Calu3 (cell line): ENCODE results near the gene LRRTM4. TPM values are rescaled to one million over a fixed set of nuclear protein-coding genes. Genes with fewer than 3 reads are reported as not detected.

Experiments used
- BruUV-seq: library from RNA; stranded (reverse); fragments of 400-500 nt; replicated peaks from 2 replicates; lab custom pipeline; 2021; lab: Mats Ljungman, UMichigan
- CTCF ChIA-PET: fragments of 300-600 bp; sonication (Branson Sonifier 250); formaldehyde crosslinking; loops from one replicate; lab custom pipeline; 2022; ENCODE audit warnings: antibody characterized with exemption; lab: Charles Lee
- DNase-seq: peaks from one replicate; pipeline ENCODE4 v3.0.0; 2022
- H3K27ac Mint-ChIP-seq: one replicate; pipeline ENCODE4 v1.8.0; 2022; ENCODE audit warnings: mixed read lengths; ENCODE audit not compliant: unreplicated experiment
- H3K27me3 Mint-ChIP-seq: one replicate; pipeline ENCODE4 v1.8.0; 2022; ENCODE audit warnings: mixed read lengths; ENCODE audit not compliant: unreplicated experiment
- H3K36me3 Mint-ChIP-seq: one replicate; pipeline ENCODE4 v1.8.0; 2022; ENCODE audit warnings: mild to moderate bottlenecking, moderate library complexity, mixed read lengths; ENCODE audit not compliant: insufficient read depth, unreplicated experiment
- H3K4me1 Mint-ChIP-seq: one replicate; pipeline ENCODE4 v1.8.0; 2022; ENCODE audit warnings: mild to moderate bottlenecking, low read depth, mixed read lengths; ENCODE audit not compliant: unreplicated experiment
- H3K4me3 Mint-ChIP-seq: one replicate; pipeline ENCODE4 v1.8.0; 2022; ENCODE audit warnings: mild to moderate bottlenecking, low read depth, moderate library complexity, mixed read lengths; ENCODE audit not compliant: unreplicated experiment
- H3K9me3 Mint-ChIP-seq: one replicate; pipeline ENCODE4 v1.8.0; 2022; ENCODE audit warnings: low read depth, mixed read lengths; ENCODE audit not compliant: unreplicated experiment
- intact Hi-C: fragments of 100-400 bp; cut with micrococcal nuclease; formaldehyde crosslinking; loops from one replicate; pipeline ENCODE4 v1.10.0; 2022; ENCODE audit not compliant: unreplicated experiment
- total RNA-seq: library from RNA; stranded (reverse); gene quantifications from 2 replicates; pipeline ENCODE4 v1.2.3, GENCODE V29; 2022
- TF ChIP-seq, protein P1 (sequence below): fragments of 200-600 bp; IDR thresholded peaks from one replicate; pipeline ENCODE4 v1.8.0; 2022; ENCODE audit warnings: antibody characterized with exemption; ENCODE audit not compliant: unreplicated experiment

The LRRTM4 gene
- total RNA-seq, 1 experiment from 2014 or later: not detected

DNA sequence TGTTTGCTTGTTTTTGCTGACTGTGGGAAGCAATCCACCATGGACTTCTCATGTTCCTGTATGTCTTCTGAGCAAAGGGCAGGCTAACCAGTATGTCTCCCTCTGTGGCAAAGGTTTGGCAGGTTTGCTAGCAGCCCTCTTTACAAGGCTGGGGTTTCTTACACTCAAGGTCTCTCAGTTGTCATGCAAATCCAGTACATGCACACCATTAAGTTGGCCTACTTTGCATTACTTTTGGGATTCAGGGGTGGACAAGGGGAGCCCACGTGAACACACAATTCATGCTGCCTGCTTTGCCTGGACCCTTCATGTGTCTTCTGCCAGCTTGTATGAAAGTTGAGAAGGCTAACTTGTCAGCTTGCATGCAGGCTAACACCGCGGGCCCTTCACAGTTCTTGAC, 134.9 kb downstream of the LRRTM4 start:
- BruUV-seq: no TSS peak
- Mint-ChIP-seq H3K4me3 (no peak overlapping the region), H3K27ac (no peak overlapping the region), H3K4me1 (no peaks in the 10 kb centered on the region), H3K27me3 (no peaks in the 10 kb centered on the region), H3K36me3 (no peaks in the 10 kb centered on the region), H3K9me3 (peaks cover 10% of the 10 kb centered on the region)
- intact Hi-C loops: no loop called here
- TF ChIP-seq, protein P1, sequence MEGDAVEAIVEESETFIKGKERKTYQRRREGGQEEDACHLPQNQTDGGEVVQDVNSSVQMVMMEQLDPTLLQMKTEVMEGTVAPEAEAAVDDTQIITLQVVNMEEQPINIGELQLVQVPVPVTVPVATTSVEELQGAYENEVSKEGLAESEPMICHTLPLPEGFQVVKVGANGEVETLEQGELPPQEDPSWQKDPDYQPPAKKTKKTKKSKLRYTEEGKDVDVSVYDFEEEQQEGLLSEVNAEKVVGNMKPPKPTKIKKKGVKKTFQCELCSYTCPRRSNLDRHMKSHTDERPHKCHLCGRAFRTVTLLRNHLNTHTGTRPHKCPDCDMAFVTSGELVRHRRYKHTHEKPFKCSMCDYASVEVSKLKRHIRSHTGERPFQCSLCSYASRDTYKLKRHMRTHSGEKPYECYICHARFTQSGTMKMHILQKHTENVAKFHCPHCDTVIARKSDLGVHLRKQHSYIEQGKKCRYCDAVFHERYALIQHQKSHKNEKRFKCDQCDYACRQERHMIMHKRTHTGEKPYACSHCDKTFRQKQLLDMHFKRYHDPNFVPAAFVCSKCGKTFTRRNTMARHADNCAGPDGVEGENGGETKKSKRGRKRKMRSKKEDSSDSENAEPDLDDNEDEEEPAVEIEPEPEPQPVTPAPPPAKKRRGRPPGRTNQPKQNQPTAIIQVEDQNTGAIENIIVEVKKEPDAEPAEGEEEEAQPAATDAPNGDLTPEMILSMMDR: no peak
- CTCF ChIA-PET: no interaction called here
- no peak for DNase-seq

DNA sequence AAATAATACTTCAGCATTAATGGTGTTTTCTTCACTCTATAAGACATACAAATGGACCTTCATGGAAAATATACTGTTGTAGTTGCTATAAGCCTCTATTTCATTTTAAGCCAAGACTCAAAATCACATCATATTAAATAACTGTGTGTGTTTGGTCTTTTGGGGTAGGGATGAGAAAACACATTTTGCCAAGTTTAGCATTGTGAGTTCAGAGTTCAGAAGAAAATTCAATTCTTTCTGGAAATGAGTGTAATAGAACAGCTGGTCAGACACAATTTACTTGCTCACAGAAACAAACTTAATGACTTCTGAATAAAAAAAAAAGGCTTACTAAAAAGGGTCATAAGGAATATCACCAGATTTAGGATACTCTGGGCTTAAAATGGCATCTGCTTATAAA, 149.5 kb downstream of the LRRTM4 start:
- Mint-ChIP-seq H3K27ac (no peak overlapping the region), H3K36me3 (no peaks in the 10 kb centered on the region), H3K4me3 (no peak overlapping the region), H3K4me1 (no peaks in the 10 kb centered on the region), H3K27me3 (no peaks in the 10 kb centered on the region), H3K9me3 (peaks cover 13% of the 10 kb centered on the region)
- CTCF ChIA-PET: no interaction called here
- TF ChIP-seq, protein P1: no peak
- intact Hi-C loops: no loop called here
- DNase-seq: no peak
- BruUV-seq: no TSS peak

DNA sequence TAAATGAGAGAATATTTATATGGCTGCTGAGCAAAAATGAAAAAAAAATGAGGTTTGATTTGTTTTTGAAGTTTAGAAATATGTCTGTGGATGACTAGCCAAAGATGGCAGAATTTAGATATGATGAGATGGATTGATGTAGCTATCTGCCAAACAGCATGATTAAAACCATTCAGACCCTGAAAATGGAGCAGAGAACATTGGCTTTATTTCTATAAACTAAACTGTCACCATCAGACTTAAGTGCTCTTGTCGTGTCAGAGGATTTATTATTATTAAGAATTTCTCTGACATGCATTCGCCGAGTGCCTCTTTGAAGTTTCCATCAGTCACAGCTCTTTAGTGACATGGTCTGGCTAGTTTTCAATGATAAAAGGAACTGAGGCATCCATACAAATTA, 151.7 kb downstream of the LRRTM4 start:
- H3K9me3 Mint-ChIP-seq: peaks cover 22% of the 10 kb centered on the region
- CTCF ChIA-PET: no interaction called here
- TF ChIP-seq, protein P1: no peak
- H3K27me3 Mint-ChIP-seq: no peaks in the 10 kb centered on the region
- H3K27ac Mint-ChIP-seq: no peak overlapping the region
- H3K36me3 Mint-ChIP-seq: no peaks in the 10 kb centered on the region
- intact Hi-C loops: no loop called here
- no peak overlapping the region for H3K4me3 Mint-ChIP-seq
- no TSS peak for BruUV-seq
- no peaks in the 10 kb centered on the region for H3K4me1 Mint-ChIP-seq
- no peak for DNase-seq

DNA sequence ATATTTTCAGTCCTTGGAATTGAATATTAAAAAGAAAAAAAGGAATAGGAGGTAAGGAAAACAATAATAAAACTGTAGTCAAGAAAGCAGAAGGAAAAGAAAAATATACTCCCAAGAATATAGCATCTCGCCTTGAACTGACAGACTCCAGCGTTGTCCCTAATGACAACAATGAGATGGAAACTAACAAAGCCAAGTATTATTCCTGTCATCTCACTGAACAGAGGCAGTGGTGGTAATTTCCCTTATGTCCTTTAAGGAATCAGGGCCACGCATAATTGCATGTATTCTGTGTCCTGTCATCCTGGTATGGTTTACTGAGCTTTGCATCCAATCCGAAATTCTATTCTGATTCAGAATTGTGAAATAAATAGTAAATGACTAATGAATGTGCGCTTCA, 158.9 kb downstream of the LRRTM4 start:
- Mint-ChIP-seq H3K27me3 (no peaks in the 10 kb centered on the region), H3K9me3 (peaks cover 26% of the 10 kb centered on the region), H3K4me3 (no peak overlapping the region), H3K36me3 (no peaks in the 10 kb centered on the region), H3K27ac (no peak overlapping the region), H3K4me1 (no peaks in the 10 kb centered on the region)
- intact Hi-C loops: no loop called here
- BruUV-seq: no TSS peak
- TF ChIP-seq, protein P1: no peak
- no peak for DNase-seq
- CTCF ChIA-PET: no interaction called here

DNA sequence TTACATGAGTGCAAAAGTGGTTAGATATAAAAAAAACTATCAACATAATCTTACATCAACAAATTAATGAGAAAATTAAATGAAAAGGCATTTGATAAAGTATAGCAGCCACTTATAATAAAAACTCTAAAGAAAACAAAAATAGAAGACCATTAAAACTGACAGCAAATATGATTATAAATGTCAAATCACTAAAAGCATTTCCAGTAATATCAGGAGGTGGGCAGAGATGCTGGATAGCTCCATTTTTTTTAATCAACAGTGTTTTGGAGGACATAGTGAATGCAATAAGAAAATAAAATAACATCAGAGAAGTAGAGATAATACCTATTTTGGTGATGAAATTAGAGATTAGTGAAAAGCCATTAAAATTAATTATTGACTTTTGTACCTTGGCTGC, 173.4 kb downstream of the LRRTM4 start:
- Mint-ChIP-seq H3K9me3 (peaks cover 11% of the 10 kb centered on the region), H3K4me1 (no peaks in the 10 kb centered on the region), H3K27me3 (no peaks in the 10 kb centered on the region), H3K36me3 (no peaks in the 10 kb centered on the region), H3K4me3 (no peak overlapping the region), H3K27ac (no peak overlapping the region)
- BruUV-seq: no TSS peak
- CTCF ChIA-PET: no interaction called here
- no peak for DNase-seq
- TF ChIP-seq, protein P1: no peak
- intact Hi-C loops: no loop called here
